Measurements from ENCODE around the gene KHDC3L.
"Not testable (repeated sequence)": the region's sequence is repeated elsewhere in the genome, so short reads cannot be mapped to it uniquely, and the experiment has no call there.

- TF ChIP-seq CTCF, EP300 (IDR thresholded peaks at IDR 0.05): not testable (repeated sequence)
Measured at GRCh38 chr6:73381531-73381930, 19.1 kb downstream of the KHDC3L start.
